HepG2 (cell line): ENCODE measurements around the gene PRR35. TPM values are rescaled to one million over a fixed set of nuclear protein-coding genes. Genes with fewer than 3 reads are reported as not detected.
A peak's percentile ranks its signal among the peaks of the same experiment; 100 is the strongest.

Source experiments
- ADNP ChIP-seq: sonication (generic); formaldehyde crosslinking; IDR thresholded peaks from 2 replicates; pipeline ENCODE4 v1.4.0; 2020; ENCODE audit warnings: missing genetic modification reagents
- AKNA ChIP-seq: sonication (generic); formaldehyde crosslinking; IDR thresholded peaks from 2 replicates; pipeline ENCODE4 v1.4.0; 2020; ENCODE audit warnings: missing genetic modification reagents, borderline replicate concordance
- CAMTA2 ChIP-seq: sonication (generic); formaldehyde crosslinking; IDR thresholded peaks from 2 replicates; pipeline ENCODE4 v1.4.0; 2020; ENCODE audit warnings: mild to moderate bottlenecking, missing genetic modification reagents, borderline replicate concordance
- HOXA3 ChIP-seq: sonication (generic); formaldehyde crosslinking; IDR thresholded peaks from 2 replicates; pipeline ENCODE4 v1.5.0; 2020; ENCODE audit warnings: missing genetic modification reagents
- KLF16 ChIP-seq, 2 experiments: sonication (generic) in 1 of 2; formaldehyde crosslinking in 1 of 2; IDR thresholded peaks; 2 replicates each; pipeline versions ENCODE4 v1.6.1 to v1.8.0; 2016 to 2023; ENCODE audit warnings: missing genetic modification reagents in 2 of 2, missing compliant biosample characterization in 1 of 2
- MED1 ChIP-seq: sonication (generic); formaldehyde crosslinking; IDR thresholded peaks from 2 replicates; pipeline ENCODE4 v1.4.0; 2020; ENCODE audit warnings: missing genetic modification reagents
- NFE2L2 ChIP-seq: fragments of 150-350 bp; IDR thresholded peaks from 2 replicates; pipeline ENCODE4 v1.6.1; 2014; ENCODE audit warnings: low read length
- NPAS2 ChIP-seq: sonication (generic); formaldehyde crosslinking; IDR thresholded peaks from 2 replicates; pipeline ENCODE4 v1.8.0; 2022; ENCODE audit warnings: mild to moderate bottlenecking, missing genetic modification reagents, borderline replicate concordance
- PHB2 ChIP-seq: fragments of 450-650 bp; IDR thresholded peaks from 2 replicates; pipeline ENCODE4 v1.6.1; 2018; ENCODE audit not compliant: partially characterized antibody
- SMARCE1 ChIP-seq: fragments of 450-650 bp; IDR thresholded peaks from 2 replicates; pipeline ENCODE4 v1.6.1; 2017; ENCODE audit warnings: borderline replicate concordance
- SMC3 ChIP-seq: IDR thresholded peaks from 2 replicates; pipeline ENCODE4 v1.6.1; 2011; ENCODE audit warnings: low read length, improper control_type of control experiment
- TERF1 ChIP-seq: sonication (generic); formaldehyde crosslinking; IDR thresholded peaks from 2 replicates; pipeline ENCODE4 v1.8.0; 2022; ENCODE audit warnings: mild to moderate bottlenecking, missing genetic modification reagents, moderate library complexity
- TP53 ChIP-seq: sonication (generic); formaldehyde crosslinking; conservative IDR thresholded peaks from 2 replicates; pipeline ENCODE4 v1.4.0; 2020; ENCODE audit warnings: missing genetic modification reagents
- ZFP90 ChIP-seq: sonication (generic); formaldehyde crosslinking; IDR thresholded peaks from 2 replicates; pipeline ENCODE4 v1.8.0; 2022; ENCODE audit warnings: missing genetic modification reagents, mild to moderate bottlenecking, inconsistent platforms, borderline replicate concordance
- ZNF253 ChIP-seq: sonication (generic); formaldehyde crosslinking; IDR thresholded peaks from 2 replicates; pipeline ENCODE4 v1.8.0; 2022; ENCODE audit warnings: mild to moderate bottlenecking, missing genetic modification reagents, borderline replicate concordance
- ZNF317 ChIP-seq: sonication (generic); formaldehyde crosslinking; IDR thresholded peaks from 2 replicates; pipeline ENCODE4 v1.5.0; 2020; ENCODE audit warnings: mild to moderate bottlenecking, missing genetic modification reagents
- ZNF484 ChIP-seq: sonication (generic); formaldehyde crosslinking; IDR thresholded peaks from 2 replicates; pipeline ENCODE4 v1.5.1; 2020; ENCODE audit warnings: mild to moderate bottlenecking, low read depth, missing genetic modification reagents, borderline replicate concordance
- ZNF503 ChIP-seq: sonication (generic); formaldehyde crosslinking; IDR thresholded peaks from 2 replicates; pipeline ENCODE4 v1.4.0; 2020; ENCODE audit warnings: missing genetic modification reagents
- ZNF563 ChIP-seq: sonication (generic); formaldehyde crosslinking; IDR thresholded peaks from 2 replicates; pipeline ENCODE4 v1.8.0; 2022; ENCODE audit warnings: mild to moderate bottlenecking, moderate library complexity, missing genetic modification reagents
- ZNF580 ChIP-seq: IDR thresholded peaks from 2 replicates; pipeline ENCODE4 v1.6.1; 2016; ENCODE audit warnings: low read depth, borderline replicate concordance
- ZNF709 ChIP-seq: sonication (generic); formaldehyde crosslinking; IDR thresholded peaks from 2 replicates; pipeline ENCODE4 v1.5.0; 2020; ENCODE audit warnings: mild to moderate bottlenecking, missing genetic modification reagents
- ZNF839 ChIP-seq: sonication (generic); formaldehyde crosslinking; IDR thresholded peaks from 2 replicates; pipeline ENCODE4 v1.4.0; 2020; ENCODE audit warnings: missing genetic modification reagents, mild to moderate bottlenecking, borderline replicate concordance
- ZSCAN20 ChIP-seq: sonication (generic); formaldehyde crosslinking; IDR thresholded peaks from 2 replicates; pipeline ENCODE4 v1.4.0; 2020; ENCODE audit warnings: missing genetic modification reagents, mild to moderate bottlenecking, borderline replicate concordance
- polyA plus RNA-seq, 8 experiments: library from polyadenylated mRNA; depleted of rRNA in 3 of 8; stranded (reverse) in 7 of 8; unstranded in 1 of 8; fragments of >200 nt; fragmentation: Illumina TruSeq in 4 of 8; extraction: Trizol in 4 of 8; gene quantifications; 2 replicates each; pipeline versions ENCODE4 v1.2.1 to v1.2.3, GENCODE V29; 2011 to 2016; ENCODE audit warnings: low read depth in 4 of 8, missing spikeins in 1 of 8, mixed read lengths in 1 of 8; ENCODE audit not compliant: insufficient read depth in 1 of 8
- total RNA-seq, 5 experiments: library from RNA; depleted of rRNA; stranded (reverse); fragments of >200 nt; fragmentation: Illumina TruSeq; extraction: Trizol; gene quantifications; 2 replicates each; pipeline ENCODE4 v1.2.3, GENCODE V29; 2016; ENCODE audit warnings: low read depth in 1 of 5

The PRR35 gene
- total and polyA plus RNA-seq, 2 of the 13 experiments (the other 11 are each of a cell fraction or from before 2014, with no cell fraction given) = 0.07 to 0.16 TPM

- TF ChIP-seq KLF16 (CRISPR knock-in tag; IDR thresholded peaks at IDR 0.05) (peak in 1 of 2 experiments; percentile 43; a peak in 1 of 4 replicates), ZNF317 (CRISPR knock-in tag) (peak; percentile 68; the same call in 1 of the 2 replicates), SMC3 (no peak), AKNA (no peak), NPAS2 (CRISPR knock-in tag) (no peak), HOXA3 (CRISPR knock-in tag) (peak; percentile 80; the same call in 1 of the 2 replicates), ADNP (CRISPR knock-in tag) (no peak), MED1 (CRISPR knock-in tag) (peak; percentile 91), ZNF839 (CRISPR knock-in tag) (no peak), CAMTA2 (CRISPR knock-in tag) (no peak), ZNF709 (CRISPR knock-in tag) (no peak), NFE2L2 (no peak), ZNF484 (CRISPR knock-in tag) (no peak), SMARCE1 (no peak), ZSCAN20 (no peak), ZNF503 (no peak; the same call in 1 of the 2 replicates), TERF1 (CRISPR knock-in tag) (no peak), ZNF580 (CRISPR knock-in tag) (peak; percentile 72; the same call in 1 of the 2 replicates), ZNF563 (CRISPR knock-in tag) (no peak; the same call in 1 of the 2 replicates), TP53 (CRISPR knock-in tag) (no peak), ZNF253 (CRISPR knock-in tag) (no peak), ZFP90 (no peak), PHB2 (no peak)
These were observed 1.7 kb upstream of the PRR35 start (continued) for GRCh38 chr16:558298-559020.
